Lower leg skin (tissue), 4 donors: ENCODE measurements around the gene SMCO4. TPM values are rescaled to one million over a fixed set of nuclear protein-coding genes. Genes with fewer than 3 reads are reported as not detected.

Source experiments
- DNase-seq, 2 donors: peaks; one replicate each; pipeline ENCODE4 v3.0.0-alpha.2; 2019; ENCODE audit warnings: low spot score in 2 of 2
- H3K4me3 ChIP-seq: fragments of 200-600 bp; sonication (generic); 2 replicates; pipeline ENCODE4 v1.5.1; 2017; ENCODE audit warnings: mild to moderate bottlenecking, low read depth; ENCODE audit not compliant: poor library complexity, severe bottlenecking
- POLR2A ChIP-seq, 2 donors: fragments of 450-650 bp; IDR thresholded peaks; one replicate each; pipeline ENCODE4 v1.6.1; 2016 to 2017; ENCODE audit warnings: antibody characterized with exemption in 2 of 2, mild to moderate bottlenecking in 1 of 2, moderate library complexity in 1 of 2
- WGBS, 2 donors: methylation state at CpG; one replicate each; pipeline ENCODE4 v1.1.5; 2018; 5-methylcytosine and 5-hydroxymethylcytosine counted together
- intact Hi-C: fragments of 100-400 bp; cut with DNase I; formaldehyde crosslinking; loops from one replicate; pipeline ENCODE4 v1.15.0; 2023; ENCODE audit warnings: low total_unique reads
- total RNA-seq, 4 donors: library from RNA; depleted of rRNA; stranded (reverse); fragments of >200 nt; gene quantifications; one replicate each; pipeline ENCODE4 v1.1.0, GENCODE V29; 2016
- TF ChIP-seq, protein P1 (sequence below), 3 donors: fragments of 450-650 bp; IDR thresholded peaks; one replicate each; pipeline ENCODE4 v1.5.1; 2016; ENCODE audit warnings: antibody characterized with exemption in 3 of 3, mild to moderate bottlenecking in 3 of 3, moderate library complexity in 2 of 3

SMCO4 gene
- total RNA-seq, 4 donors from 2014 or later: 8.2 to 30.4 (median 15.3) TPM

DNA sequence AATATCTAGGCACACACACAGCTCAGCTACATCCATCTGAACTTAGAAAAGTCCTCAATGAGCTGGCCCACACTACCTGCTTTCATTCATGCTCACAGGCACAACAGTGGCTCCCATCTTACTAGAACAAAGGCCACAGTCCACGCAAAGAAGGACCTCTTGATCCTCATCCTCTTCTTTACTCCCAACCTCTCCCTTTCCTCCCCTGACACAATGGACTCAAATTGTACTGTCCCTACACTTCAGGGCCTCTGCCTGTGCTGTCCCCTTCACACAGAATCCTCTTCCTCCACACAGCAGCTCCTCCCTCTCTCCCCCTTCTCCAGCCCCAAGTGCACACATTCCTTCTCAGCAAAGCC, 12.7 kb downstream of the SMCO4 start:
- WGBS, 2 donors: 77 to 89% methylated on average over 1 of the region's 1 CpG
- intact Hi-C loops: no loop called here
- no peak for DNase-seq
- TF ChIP-seq, protein P1, sequence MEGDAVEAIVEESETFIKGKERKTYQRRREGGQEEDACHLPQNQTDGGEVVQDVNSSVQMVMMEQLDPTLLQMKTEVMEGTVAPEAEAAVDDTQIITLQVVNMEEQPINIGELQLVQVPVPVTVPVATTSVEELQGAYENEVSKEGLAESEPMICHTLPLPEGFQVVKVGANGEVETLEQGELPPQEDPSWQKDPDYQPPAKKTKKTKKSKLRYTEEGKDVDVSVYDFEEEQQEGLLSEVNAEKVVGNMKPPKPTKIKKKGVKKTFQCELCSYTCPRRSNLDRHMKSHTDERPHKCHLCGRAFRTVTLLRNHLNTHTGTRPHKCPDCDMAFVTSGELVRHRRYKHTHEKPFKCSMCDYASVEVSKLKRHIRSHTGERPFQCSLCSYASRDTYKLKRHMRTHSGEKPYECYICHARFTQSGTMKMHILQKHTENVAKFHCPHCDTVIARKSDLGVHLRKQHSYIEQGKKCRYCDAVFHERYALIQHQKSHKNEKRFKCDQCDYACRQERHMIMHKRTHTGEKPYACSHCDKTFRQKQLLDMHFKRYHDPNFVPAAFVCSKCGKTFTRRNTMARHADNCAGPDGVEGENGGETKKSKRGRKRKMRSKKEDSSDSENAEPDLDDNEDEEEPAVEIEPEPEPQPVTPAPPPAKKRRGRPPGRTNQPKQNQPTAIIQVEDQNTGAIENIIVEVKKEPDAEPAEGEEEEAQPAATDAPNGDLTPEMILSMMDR (IDR thresholded peaks at IDR 0.05): no peak
- TF ChIP-seq POLR2A (IDR thresholded peaks at IDR 0.05): no peak
- no peak overlapping the region for H3K4me3 ChIP-seq

DNA sequence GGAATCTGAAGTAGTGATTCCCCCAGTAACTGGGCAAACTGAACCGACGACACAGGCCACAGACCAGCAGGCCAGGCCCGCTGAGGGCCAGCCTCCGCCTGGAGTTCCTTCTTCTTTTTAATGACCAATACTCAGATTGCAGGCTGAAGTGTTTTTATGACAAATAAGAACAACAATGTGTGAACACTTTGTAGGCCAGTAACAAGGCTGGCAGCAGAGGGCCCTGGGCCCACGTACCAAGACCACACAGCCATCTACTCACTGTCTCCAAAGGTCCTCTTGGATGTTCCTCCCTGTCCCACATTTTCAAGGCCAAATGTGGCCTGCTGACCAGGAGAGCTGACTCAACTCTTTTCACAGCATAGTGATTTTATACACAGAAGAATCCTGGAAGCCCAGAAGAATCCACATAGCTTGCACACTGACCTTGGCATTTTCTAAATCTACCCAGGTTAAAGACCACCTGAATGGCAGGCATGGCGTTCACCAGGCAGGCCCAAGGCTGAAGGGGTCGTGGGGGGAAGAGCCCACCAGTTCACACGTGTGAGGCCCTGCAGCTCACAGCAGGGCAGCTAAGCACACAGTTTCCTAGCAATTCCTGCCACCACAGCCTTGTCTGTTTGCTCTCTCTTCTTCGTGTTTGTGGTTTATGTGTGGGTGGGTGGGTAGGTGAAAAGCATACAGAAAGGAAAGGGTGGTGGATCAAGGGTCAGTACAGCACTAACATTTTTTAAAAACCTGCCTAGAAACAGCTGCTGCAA, 13.3 kb downstream of the SMCO4 start:
- 52 to 56% methylated on average over 9 of the region's 9 CpGs for WGBS, 2 donors
- TF ChIP-seq, protein P1 (IDR thresholded peaks at IDR 0.05): no peak
- intact Hi-C loops: no loop called here
- DNase-seq: no peak
- no peak overlapping the region for H3K4me3 ChIP-seq

DNA sequence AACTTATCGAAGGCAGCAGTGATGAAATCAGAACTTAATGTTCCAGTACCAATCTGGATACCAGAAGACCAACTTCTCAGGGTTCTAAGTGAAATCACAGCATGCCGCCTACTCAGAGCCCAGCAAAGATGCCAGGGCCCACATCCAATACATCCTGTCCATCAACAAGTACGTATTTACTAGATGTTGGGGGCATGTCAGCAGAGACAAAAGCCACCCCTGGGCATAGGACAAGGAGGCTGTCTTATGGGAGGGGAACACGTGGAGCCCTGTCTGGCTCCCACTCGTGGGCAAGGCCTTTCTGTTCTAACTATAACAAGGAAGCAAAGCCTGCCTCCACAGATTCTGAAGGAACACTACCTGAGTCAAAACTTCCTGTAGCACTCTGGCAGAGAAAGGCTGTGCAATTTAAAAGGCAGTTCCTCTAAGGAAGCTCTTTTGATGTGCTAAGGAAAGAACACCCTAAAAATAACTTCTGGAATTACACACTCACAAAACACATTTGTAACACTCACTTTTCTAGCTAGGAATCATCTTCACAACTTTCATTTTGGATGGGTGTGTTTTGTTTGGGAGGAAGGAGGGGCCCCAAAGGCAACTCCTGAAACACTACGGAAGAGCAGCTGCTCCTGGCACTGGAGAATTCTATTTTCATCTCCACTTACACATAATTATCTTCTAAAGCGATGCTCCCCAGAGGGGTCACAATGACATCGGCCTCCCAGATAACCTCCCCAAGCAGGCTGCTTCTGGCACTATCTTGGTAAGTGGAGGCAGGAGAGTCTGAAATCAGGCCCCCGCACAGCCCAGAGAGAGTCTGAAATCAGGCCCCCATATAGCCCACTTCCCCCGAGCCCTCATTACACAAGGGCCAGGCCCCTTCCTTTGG, 14.2 kb downstream of the SMCO4 start:
- H3K4me3 ChIP-seq: no peak overlapping the region
- intact Hi-C loops: no loop called here
- TF ChIP-seq, protein P1 (IDR thresholded peaks at IDR 0.05): no peak
- no peak for TF ChIP-seq POLR2A (IDR thresholded peaks at IDR 0.05)
- DNase-seq: no peak
- 49% methylated on average over 10 of the region's 10 CpGs for WGBS, 2 donors

GRCh38 chr11:93528252-93528651, 14.9 kb downstream of the SMCO4 start:
- no peak for TF ChIP-seq POLR2A (IDR thresholded peaks at IDR 0.05)
- TF ChIP-seq, protein P1 (IDR thresholded peaks at IDR 0.05): no peak
- WGBS, 2 donors: 55 to 64% methylated on average over 4 of the region's 4 CpGs
- intact Hi-C loops: no loop called here
- H3K4me3 ChIP-seq: no peak overlapping the region
- DNase-seq: no peak

GRCh38 chr11:93526641-93527583, 16.3 kb downstream of the SMCO4 start:
- TF ChIP-seq, protein P1 (IDR thresholded peaks at IDR 0.05): no peak
- TF ChIP-seq POLR2A (IDR thresholded peaks at IDR 0.05): no peak
- intact Hi-C loops: no loop called here
- no peak overlapping the region for H3K4me3 ChIP-seq
- no peak for DNase-seq
- WGBS, 2 donors: 86 to 90% methylated on average over 8 of the region's 8 CpGs
